ENCODE data around the gene ULBP1. TPM values are rescaled to one million over a fixed set of nuclear protein-coding genes. Genes with fewer than 3 reads are reported as not detected.
"Not testable (repeated sequence)": the region's sequence is repeated elsewhere in the genome, so short reads cannot be mapped to it uniquely, and the experiment has no call there.

Gene ULBP1
- total RNA-seq, 1 experiment from 2014 or later, result 0.76 TPM

- DNase-seq (ENCODE audit: low read depth), result no peak
These were observed 30.3 kb upstream of the ULBP1 start for GRCh38 chr6:149933461-149933860.

GRCh38 chr6:149934249-149935156, 29.2 kb upstream of the ULBP1 start:
- DNase-seq (ENCODE audit: low read depth), result peak; percentile 78

- peak; percentile 61 for DNase-seq (ENCODE audit: low read depth)
These were observed 28.5 kb upstream of the ULBP1 start for GRCh38 chr6:149935246-149935645.

GRCh38 chr6:149935668-149936067, 28.1 kb upstream of the ULBP1 start:
- DNase-seq (ENCODE audit: low read depth), result no peak

GRCh38 chr6:149936743-149937142, 27.0 kb upstream of the ULBP1 start:
- no peak for DNase-seq (ENCODE audit: low read depth)

GRCh38 chr6:149938013-149938570, 25.7 kb upstream of the ULBP1 start:
- not testable (repeated sequence) for DNase-seq (ENCODE audit: low read depth)

GRCh38 chr6:149938571-149939355, 25.0 kb upstream of the ULBP1 start:
- DNase-seq (ENCODE audit: low read depth), result peak; percentile 42

- DNase-seq (ENCODE audit: low read depth), result no peak
These were observed 24.4 kb upstream of the ULBP1 start for GRCh38 chr6:149939356-149939648.

- DNase-seq (ENCODE audit: low read depth), result no peak
These were observed 23.7 kb upstream of the ULBP1 start for GRCh38 chr6:149939909-149940671.

- DNase-seq (ENCODE audit: low read depth), result no peak
These were observed 23.1 kb upstream of the ULBP1 start for GRCh38 chr6:149940672-149940982.

GRCh38 chr6:149941583-149942460, 21.9 kb upstream of the ULBP1 start, which contains the start of gene ULBP2:
Gene ULBP2 (plus strand): TSS chr6:149942014. CDS start chr6:149942073, 59 bp downstream.
- peak; percentile 98 for DNase-seq (ENCODE audit: low read depth)

GRCh38 chr6:149942461-149942829, 21.3 kb upstream of the ULBP1 start:
- no peak for DNase-seq (ENCODE audit: low read depth)

- not testable (repeated sequence) for DNase-seq (ENCODE audit: low read depth)
These were observed 20.4 kb upstream of the ULBP1 start for GRCh38 chr6:149943321-149943720.

GRCh38 chr6:149945276-149945675, 18.5 kb upstream of the ULBP1 start:
- not testable (repeated sequence) for DNase-seq (ENCODE audit: low read depth)

- not testable (repeated sequence) for DNase-seq (ENCODE audit: low read depth)
These were observed 17.1 kb upstream of the ULBP1 start for GRCh38 chr6:149946631-149947030.

- DNase-seq (ENCODE audit: low read depth), result not testable (repeated sequence)
These were observed 16.2 kb upstream of the ULBP1 start for GRCh38 chr6:149947533-149947932.

- no peak for DNase-seq (ENCODE audit: low read depth)
These were observed 15.7 kb upstream of the ULBP1 start for GRCh38 chr6:149948011-149948410.

GRCh38 chr6:149948616-149949015, 15.1 kb upstream of the ULBP1 start:
- no peak for DNase-seq (ENCODE audit: low read depth)

- no peak for DNase-seq (ENCODE audit: low read depth)
These were observed 13.3 kb upstream of the ULBP1 start for GRCh38 chr6:149950423-149950822.

GRCh38 chr6:149951096-149951495, 12.6 kb upstream of the ULBP1 start:
- DNase-seq (ENCODE audit: low read depth), result no peak

GRCh38 chr6:149951626-149952025, 12.1 kb upstream of the ULBP1 start:
- no peak for DNase-seq (ENCODE audit: low read depth)
